GM12878 (cell line): Measurements from ENCODE around the gene C1QL1. TPM values are rescaled to one million over a fixed set of nuclear protein-coding genes. Genes with fewer than 3 reads are reported as not detected.

Experiments
- ATAC-seq: fragments of 200-7000 bp; cut with Tn5 transposase; 3 replicates; pipeline ENCODE4 v1.9.1; 2020; ENCODE audit warnings: mild to moderate bottlenecking, moderate library complexity
- BruUV-seq: library from RNA; stranded (reverse); fragments of 400-500 nt; replicated peaks from 2 replicates; lab custom pipeline; 2021; lab: Mats Ljungman, UMichigan
- CTCF ChIA-PET: fragments of 300-600 bp; sonication (Branson Sonifier 250); formaldehyde crosslinking; extraction: SDS; loops from one replicate; lab custom pipeline; 2021; ENCODE audit warnings: inconsistent platforms; lab: Yijun Ruan, JAX
- POLR2A ChIA-PET: fragments of 350-600 bp; formaldehyde crosslinking; extraction: SDS; loops from one replicate; lab custom pipeline; 2021; ENCODE audit warnings: inconsistent platforms; lab: Charles Lee
- RAD21 ChIA-PET: fragments of 300-600 bp; sonication (Branson Sonifier 250); formaldehyde crosslinking; loops from one replicate; lab custom pipeline; 2023; ENCODE audit warnings: antibody characterized with exemption; ENCODE audit not compliant: unreplicated experiment; lab: Charles Lee
- SMC1A ChIA-PET: fragments of 300-600 bp; sonication (Branson Sonifier 250); formaldehyde crosslinking; loops from one replicate; lab custom pipeline; 2023; ENCODE audit not compliant: unreplicated experiment, uncharacterized antibody; lab: Charles Lee
- DNase-seq: peaks from one replicate; pipeline ENCODE4 v3.0.0-alpha.2; 2011; ENCODE audit warnings: low read depth, low spot score
- FAIRE-seq: peaks from 3 replicates; lab custom pipeline; 2011; peaks lifted over from hg19 to GRCh38; lab: Jason Lieb, UNC
- H2AFZ ChIP-seq: 2 replicates; pipeline ENCODE4 v1.6.0; 2011; ENCODE audit warnings: low read depth, low read length, control low read depth; ENCODE audit not compliant: control insufficient read depth
- H3K27ac ChIP-seq: 2 replicates; pipeline ENCODE4 v1.5.1; 2011; ENCODE audit warnings: control low read depth; ENCODE audit not compliant: control insufficient read depth, insufficient read depth
- H3K27me3 ChIP-seq, 2 experiments: replicated peaks in 1 of 2; 2 replicates each; pipeline versions ENCODE4 v1.6.0 to v1.6.1; 2011; ENCODE audit warnings: low read length in 1 of 2; ENCODE audit not compliant: control insufficient read depth in 2 of 2, insufficient read depth in 2 of 2
- H3K36me3 ChIP-seq, 2 experiments: 2 replicates each; pipeline ENCODE4 v1.5.1; 2011; ENCODE audit warnings: low read length in 1 of 2; ENCODE audit not compliant: control insufficient read depth in 2 of 2, insufficient read depth in 2 of 2
- H3K4me1 ChIP-seq: 2 replicates; pipeline ENCODE4 v1.6.1; 2011; ENCODE audit warnings: mild to moderate bottlenecking, low read length, moderate library complexity, mixed read lengths; ENCODE audit not compliant: control insufficient read depth, insufficient read depth
- H3K4me2 ChIP-seq: 2 replicates; pipeline ENCODE4 v1.6.0; 2011; ENCODE audit warnings: control low read depth; ENCODE audit not compliant: control insufficient read depth, insufficient read depth
- H3K4me3 ChIP-seq: fragments of 200-600 bp; sonication (generic); 2 replicates; pipeline ENCODE4 v1.5.1; 2016
- H3K79me2 ChIP-seq: 2 replicates; pipeline ENCODE4 v1.6.0; 2011; ENCODE audit warnings: low read length; ENCODE audit not compliant: control insufficient read depth, insufficient read depth
- H3K9ac ChIP-seq: 2 replicates; pipeline ENCODE4 v1.8.0; 2011; ENCODE audit warnings: low read length, control low read depth, mixed read lengths; ENCODE audit not compliant: control insufficient read depth, insufficient read depth
- H3K9me3 ChIP-seq: replicated peaks from 3 replicates; pipeline ENCODE4 v1.5.1; 2011; ENCODE audit warnings: mild to moderate bottlenecking, low read length; ENCODE audit not compliant: control insufficient read depth, insufficient read depth
- H4K20me1 ChIP-seq: 2 replicates; pipeline ENCODE4 v1.6.0; 2011; ENCODE audit not compliant: control insufficient read depth, insufficient read depth
- ASH2L ChIP-seq: fragments of 300-600, 200-600 bp; sonication (generic); IDR thresholded peaks from 2 replicates; pipeline ENCODE4 v1.6.1; 2017; ENCODE audit warnings: low read depth, mild to moderate bottlenecking, borderline replicate concordance
- BMI1 ChIP-seq: fragments of 450-650 bp; IDR thresholded peaks from 2 replicates; pipeline ENCODE4 v1.6.1; 2016; ENCODE audit warnings: mild to moderate bottlenecking, moderate library complexity, borderline replicate concordance
- DPF2 ChIP-seq: fragments of 450-650 bp; IDR thresholded peaks from 2 replicates; pipeline ENCODE4 v1.6.1; 2017; ENCODE audit warnings: mild to moderate bottlenecking
- FOS ChIP-seq: IDR thresholded peaks from 3 replicates; pipeline ENCODE4 v1.6.1; 2011; ENCODE audit warnings: borderline replicate concordance; ENCODE audit not compliant: insufficient read length; ENCODE audit errors: extremely low read depth
- FOXK2 ChIP-seq: fragments of 450-650 bp; IDR thresholded peaks from 2 replicates; pipeline ENCODE4 v1.6.1; 2017; ENCODE audit warnings: mild to moderate bottlenecking, moderate library complexity
- IKZF1 ChIP-seq: fragments of 450-650 bp; conservative IDR thresholded peaks from 2 replicates; pipeline ENCODE4 v1.6.1; 2017; ENCODE audit warnings: antibody characterized with exemption, mild to moderate bottlenecking
- IKZF2 ChIP-seq, 2 experiments: fragments of 450-650 bp; IDR thresholded peaks; 2 replicates each; pipeline ENCODE4 v1.6.1; 2017; ENCODE audit warnings: mild to moderate bottlenecking in 2 of 2, moderate library complexity in 2 of 2
- IRF4 ChIP-seq: IDR thresholded peaks from 2 replicates; pipeline ENCODE4 v1.6.1; 2011; ENCODE audit warnings: low read depth, low read length
- KAT2A ChIP-seq: conservative IDR thresholded peaks from 2 replicates; pipeline ENCODE4 v1.6.1; 2011; ENCODE audit warnings: low read depth, low read length; ENCODE audit not compliant: control insufficient read depth
- MYB ChIP-seq: fragments of 150-350 bp; IDR thresholded peaks from 2 replicates; pipeline ENCODE4 v1.6.1; 2014; ENCODE audit warnings: mild to moderate bottlenecking, low read depth, low read length, borderline replicate concordance
- NFIC ChIP-seq: IDR thresholded peaks from 2 replicates; pipeline ENCODE4 v1.6.1; 2012; ENCODE audit warnings: low read depth, mild to moderate bottlenecking, inconsistent platforms, low read length, moderate library complexity
- PAX5 ChIP-seq: IDR thresholded peaks from 2 replicates; pipeline ENCODE4 v1.6.1; 2011; ENCODE audit warnings: low read depth, low read length, borderline replicate concordance
- RUNX3 ChIP-seq: IDR thresholded peaks from 2 replicates; pipeline ENCODE4 v1.6.1; 2012; ENCODE audit warnings: low read length, inconsistent platforms
- SRF ChIP-seq, 2 experiments: IDR thresholded peaks; 2 replicates each; pipeline ENCODE4 v1.6.1; 2011; ENCODE audit warnings: low read depth in 2 of 2, low read length in 2 of 2, mild to moderate bottlenecking in 1 of 2, moderate library complexity in 1 of 2
- WRNIP1 ChIP-seq: IDR thresholded peaks from 2 replicates; pipeline ENCODE4 v1.6.1; 2011; ENCODE audit warnings: low read depth, low read length, improper control_type of control experiment, borderline replicate concordance
- ZNF24 ChIP-seq: fragments of 450-650 bp; IDR thresholded peaks from 2 replicates; pipeline ENCODE4 v1.6.1; 2017; ENCODE audit warnings: antibody characterized with exemption, mild to moderate bottlenecking
- WGBS: methylation state at CpG from one replicate; pipeline ENCODE4 v1.1.6; 2016; ENCODE audit warnings: low lambda C conversion rate; ENCODE audit not compliant: insufficient replicate concordance, insufficient coverage; ENCODE audit errors: missing lambda C conversion rate; 5-methylcytosine and 5-hydroxymethylcytosine counted together
- in situ Hi-C: fragments of 300-500 bp; cut with MboI; formaldehyde crosslinking; loops from 9 replicates; pipeline ENCODE4 v1.14.3; 2018; ENCODE audit warnings: mixed read lengths
- intact Hi-C: fragments of 100-400 bp; cut with micrococcal nuclease; formaldehyde crosslinking; loops from one replicate; pipeline ENCODE4 v1.14.2; 2022; ENCODE audit not compliant: unreplicated experiment
- polyA plus RNA-seq, 11 experiments: library from polyadenylated mRNA; depleted of rRNA in 4 of 11; unstranded in 6 of 11; stranded (reverse) in 5 of 11; fragments of >200 nt; fragmentation: Nextera tagmentation in 4 of 11; fragmentation: Illumina TruSeq in 1 of 11; extraction: Ambion mirVana in 4 of 11; extraction: Trizol in 1 of 11; gene quantifications; 1 replicate in 1 of 11; 2 replicates in 10 of 11; pipeline versions ENCODE4 v1.2.1 to v1.2.3, GENCODE V29; 2011 to 2016; ENCODE audit warnings: inconsistent platforms in 2 of 11, missing spikeins in 2 of 11, low read depth in 1 of 11
- total RNA-seq, 4 experiments: library from RNA; depleted of rRNA in 3 of 4; stranded (reverse); fragments of >200 nt in 3 of 4; fragmentation: Illumina TruSeq in 1 of 4; extraction: Trizol in 1 of 4; gene quantifications; 2 replicates each; pipeline versions ENCODE4 v1.2.1 to v1.2.3, GENCODE V29; 2013 to 2021
- TF ChIP-seq, protein P1 (sequence below): IDR thresholded peaks from 2 replicates; pipeline ENCODE4 v1.6.1; 2012; ENCODE audit warnings: low read depth, low read length, improper control_type of control experiment
- TF ChIP-seq, protein P2 (sequence below): fragments of 450-650 bp; IDR thresholded peaks from 2 replicates; pipeline ENCODE4 v1.6.1; 2014; ENCODE audit warnings: mild to moderate bottlenecking
- TF ChIP-seq, protein P3 (sequence below): fragments of 450-650 bp; IDR thresholded peaks from 2 replicates; pipeline ENCODE4 v1.6.1; 2017; ENCODE audit warnings: mild to moderate bottlenecking
- TF ChIP-seq, protein P4 (sequence below): fragments of 450-650 bp; IDR thresholded peaks from 2 replicates; pipeline ENCODE4 v1.6.1; 2016; ENCODE audit warnings: mild to moderate bottlenecking

C1QL1 gene
- total and polyA plus RNA-seq, 10 of the 15 experiments (the other 5 are each of a cell fraction or from before 2014, with no cell fraction given), result not detected

DNA sequence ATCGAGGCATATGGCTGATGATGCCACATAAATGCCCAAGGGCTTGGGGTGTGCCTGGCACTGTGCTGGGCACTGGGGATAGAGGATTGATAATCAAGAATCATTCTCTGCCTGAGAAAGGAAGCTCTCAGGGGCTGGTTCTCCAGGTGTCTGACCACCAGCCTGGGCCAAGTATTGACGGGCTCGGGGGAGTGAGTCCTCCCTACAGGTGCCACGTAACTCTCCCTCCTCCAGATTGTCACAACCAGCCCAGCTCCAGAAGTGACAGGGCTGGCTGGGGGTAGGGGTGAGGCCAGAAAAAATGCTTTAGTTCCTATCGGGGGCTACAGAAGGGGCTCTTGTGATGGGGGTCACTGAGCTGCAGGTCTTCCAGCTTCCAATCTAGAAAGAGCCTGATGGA is 10.7 kb upstream of the C1QL1 start (continued):
- TF ChIP-seq, protein P1, sequence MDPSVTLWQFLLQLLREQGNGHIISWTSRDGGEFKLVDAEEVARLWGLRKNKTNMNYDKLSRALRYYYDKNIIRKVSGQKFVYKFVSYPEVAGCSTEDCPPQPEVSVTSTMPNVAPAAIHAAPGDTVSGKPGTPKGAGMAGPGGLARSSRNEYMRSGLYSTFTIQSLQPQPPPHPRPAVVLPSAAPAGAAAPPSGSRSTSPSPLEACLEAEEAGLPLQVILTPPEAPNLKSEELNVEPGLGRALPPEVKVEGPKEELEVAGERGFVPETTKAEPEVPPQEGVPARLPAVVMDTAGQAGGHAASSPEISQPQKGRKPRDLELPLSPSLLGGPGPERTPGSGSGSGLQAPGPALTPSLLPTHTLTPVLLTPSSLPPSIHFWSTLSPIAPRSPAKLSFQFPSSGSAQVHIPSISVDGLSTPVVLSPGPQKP, result no peak
- TF ChIP-seq RUNX3, result no peak
- no peak for TF ChIP-seq IRF4
- no peak for TF ChIP-seq BMI1
- no peak for TF ChIP-seq DPF2
- no peak for TF ChIP-seq ZNF24
- TF ChIP-seq KAT2A, result no peak
- TF ChIP-seq, protein P2, sequence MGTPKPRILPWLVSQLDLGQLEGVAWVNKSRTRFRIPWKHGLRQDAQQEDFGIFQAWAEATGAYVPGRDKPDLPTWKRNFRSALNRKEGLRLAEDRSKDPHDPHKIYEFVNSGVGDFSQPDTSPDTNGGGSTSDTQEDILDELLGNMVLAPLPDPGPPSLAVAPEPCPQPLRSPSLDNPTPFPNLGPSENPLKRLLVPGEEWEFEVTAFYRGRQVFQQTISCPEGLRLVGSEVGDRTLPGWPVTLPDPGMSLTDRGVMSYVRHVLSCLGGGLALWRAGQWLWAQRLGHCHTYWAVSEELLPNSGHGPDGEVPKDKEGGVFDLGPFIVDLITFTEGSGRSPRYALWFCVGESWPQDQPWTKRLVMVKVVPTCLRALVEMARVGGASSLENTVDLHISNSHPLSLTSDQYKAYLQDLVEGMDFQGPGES, result no peak

DNA sequence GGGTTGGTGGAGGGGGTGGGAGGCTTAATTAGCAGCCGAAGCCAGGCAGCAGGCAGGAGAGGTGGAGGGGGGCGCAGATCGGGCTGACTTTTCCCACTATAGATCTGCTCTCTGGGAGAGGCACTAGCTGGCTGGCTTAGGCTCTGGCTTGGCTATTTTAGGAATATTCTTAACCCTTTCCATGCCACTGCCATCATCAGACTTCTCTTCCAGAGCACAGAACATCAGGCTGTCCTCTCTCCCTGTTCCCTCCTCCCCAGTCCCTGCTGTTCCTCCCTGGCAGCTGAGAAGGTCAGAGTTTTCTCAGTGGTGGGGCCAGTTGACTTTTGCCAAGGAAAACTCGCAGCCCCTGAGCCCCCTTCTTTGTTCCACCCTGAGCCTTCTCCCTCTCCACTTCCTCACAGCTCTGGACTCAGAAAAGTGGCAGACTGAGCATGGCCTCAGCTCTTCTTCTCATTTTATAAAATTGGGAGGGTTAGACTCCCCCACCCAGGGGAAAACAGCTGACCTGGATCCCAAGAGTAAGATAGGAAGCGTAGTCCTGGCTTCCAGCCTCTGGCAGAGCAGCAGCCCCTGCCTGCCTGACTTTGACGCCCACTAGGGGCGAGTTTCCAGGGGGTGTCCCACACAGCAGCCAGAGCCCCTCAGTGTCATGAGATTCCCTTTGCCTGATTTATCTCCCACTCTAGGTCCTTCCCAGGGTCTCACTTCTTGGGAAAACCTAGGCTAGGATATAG is 9.9 kb upstream of the C1QL1 start:
- H4K20me1 ChIP-seq, result no peaks in the 10 kb centered on the region
- WGBS, result 38% methylated on average over 7 of the region's 7 CpGs
- intact Hi-C loops (no loop called here), in situ Hi-C loops (no loop called here)
- ATAC-seq, result no peak
- ChIA-PET RAD21 (no interaction called here), POLR2A (no interaction called here), CTCF (interaction anchor here (0.6 to 1.9 kb wide), 4 partner anchors 15 to 220 kb away, joined by 3 to 6 read pairs (median 4); no protein-coding TSS in a partner anchor), SMC1A (no interaction called here)
- no peak overlapping the region for H3K27ac ChIP-seq
- peaks cover 5% of the 10 kb centered on the region in 2 experiments; a peak in 3 of 4 replicates for H3K27me3 ChIP-seq
- H3K9me3 ChIP-seq, result no peaks in the 10 kb centered on the region
- DNase-seq, result no peak
- H3K36me3 ChIP-seq, result no peaks in the 10 kb centered on the region
- H3K9ac ChIP-seq, result no peak overlapping the region
- BruUV-seq, result no TSS peak
- no peak overlapping the region for H3K4me2 ChIP-seq
- no peak overlapping the region for H3K4me3 ChIP-seq
- no peaks in the 10 kb centered on the region for H3K79me2 ChIP-seq
- H3K4me1 ChIP-seq, result no peaks in the 10 kb centered on the region
- FAIRE-seq, result no peak
- no peak overlapping the region for H2AFZ ChIP-seq
- TF ChIP-seq IKZF1 (no peak), FOXK2 (no peak), MYB (no peak), NFIC (no peak), ZNF24 (no peak), ASH2L (no peak), WRNIP1 (no peak), IKZF2 (IDR thresholded peaks at IDR 0.05) (no peak), SRF (IDR thresholded peaks at IDR 0.05; ENCODE audit: low read depth in 2 of 2, low read length in 2 of 2) (no peak), FOS (no peak), PAX5 (no peak)
- TF ChIP-seq, protein P3, sequence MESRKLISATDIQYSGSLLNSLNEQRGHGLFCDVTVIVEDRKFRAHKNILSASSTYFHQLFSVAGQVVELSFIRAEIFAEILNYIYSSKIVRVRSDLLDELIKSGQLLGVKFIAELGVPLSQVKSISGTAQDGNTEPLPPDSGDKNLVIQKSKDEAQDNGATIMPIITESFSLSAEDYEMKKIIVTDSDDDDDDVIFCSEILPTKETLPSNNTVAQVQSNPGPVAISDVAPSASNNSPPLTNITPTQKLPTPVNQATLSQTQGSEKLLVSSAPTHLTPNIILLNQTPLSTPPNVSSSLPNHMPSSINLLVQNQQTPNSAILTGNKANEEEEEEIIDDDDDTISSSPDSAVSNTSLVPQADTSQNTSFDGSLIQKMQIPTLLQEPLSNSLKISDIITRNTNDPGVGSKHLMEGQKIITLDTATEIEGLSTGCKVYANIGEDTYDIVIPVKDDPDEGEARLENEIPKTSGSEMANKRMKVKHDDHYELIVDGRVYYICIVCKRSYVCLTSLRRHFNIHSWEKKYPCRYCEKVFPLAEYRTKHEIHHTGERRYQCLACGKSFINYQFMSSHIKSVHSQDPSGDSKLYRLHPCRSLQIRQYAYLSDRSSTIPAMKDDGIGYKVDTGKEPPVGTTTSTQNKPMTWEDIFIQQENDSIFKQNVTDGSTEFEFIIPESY, result no peak
- TF ChIP-seq, protein P4, sequence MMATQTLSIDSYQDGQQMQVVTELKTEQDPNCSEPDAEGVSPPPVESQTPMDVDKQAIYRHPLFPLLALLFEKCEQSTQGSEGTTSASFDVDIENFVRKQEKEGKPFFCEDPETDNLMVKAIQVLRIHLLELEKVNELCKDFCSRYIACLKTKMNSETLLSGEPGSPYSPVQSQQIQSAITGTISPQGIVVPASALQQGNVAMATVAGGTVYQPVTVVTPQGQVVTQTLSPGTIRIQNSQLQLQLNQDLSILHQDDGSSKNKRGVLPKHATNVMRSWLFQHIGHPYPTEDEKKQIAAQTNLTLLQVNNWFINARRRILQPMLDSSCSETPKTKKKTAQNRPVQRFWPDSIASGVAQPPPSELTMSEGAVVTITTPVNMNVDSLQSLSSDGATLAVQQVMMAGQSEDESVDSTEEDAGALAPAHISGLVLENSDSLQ, result no peak
